HG03139 (cell line): ENCODE measurements around the gene SMARCA2.

Experiments
- ATAC-seq: cut with Tn5 transposase; IDR thresholded peaks from one replicate; pipeline ENCODE4 v1.9.1; 2021; ENCODE audit not compliant: unreplicated experiment

SMARCA2 gene

GRCh38 chr9:2236850-2237249 is 221.7 kb downstream of the SMARCA2 start:
- no peak for ATAC-seq

GRCh38 chr9:2241461-2241835 is 226.3 kb downstream of the SMARCA2 start:
- ATAC-seq, result no peak

GRCh38 chr9:2241836-2242741 is 226.9 kb downstream of the SMARCA2 start:
- peak; percentile 88 for ATAC-seq

GRCh38 chr9:2242831-2243330 is 227.7 kb downstream of the SMARCA2 start:
- no peak for ATAC-seq
